ENCODE measurements around the gene RAB3IL1.

RAB3IL1 gene

GRCh38 chr11:61866231-61866957 is 51.0 kb downstream of the RAB3IL1 start:
- no peak for DNase-seq (ENCODE audit: low read depth)

GRCh38 chr11:61864814-61865775 is 52.3 kb downstream of the RAB3IL1 start:
- no peak for DNase-seq (ENCODE audit: low read depth)

- DNase-seq (ENCODE audit: low read depth) = no peak
Observed at GRCh38 chr11:61863548-61864081, 53.8 kb downstream of the RAB3IL1 start.

- no peak for DNase-seq (ENCODE audit: low read depth)
Observed at GRCh38 chr11:61862714-61863547, 54.4 kb downstream of the RAB3IL1 start.

GRCh38 chr11:61861634-61862033 is 55.7 kb downstream of the RAB3IL1 start:
- no peak for DNase-seq (ENCODE audit: low read depth)

GRCh38 chr11:61860054-61860903 is 57.1 kb downstream of the RAB3IL1 start:
- DNase-seq (ENCODE audit: low read depth) = peak; percentile 44

GRCh38 chr11:61855939-61856680 is 61.3 kb downstream of the RAB3IL1 start:
- peak; percentile 45 for DNase-seq (ENCODE audit: low read depth)

- no peak for DNase-seq (ENCODE audit: low read depth)
Observed at GRCh38 chr11:61854966-61855714, 62.2 kb downstream of the RAB3IL1 start.

GRCh38 chr11:61854206-61854895 is 63.0 kb downstream of the RAB3IL1 start:
- DNase-seq (ENCODE audit: low read depth) = no peak

- no peak for DNase-seq (ENCODE audit: low read depth)
Observed at GRCh38 chr11:61853698-61854169, 63.6 kb downstream of the RAB3IL1 start.

GRCh38 chr11:61851900-61852295 is 65.5 kb downstream of the RAB3IL1 start:
- no peak for DNase-seq (ENCODE audit: low read depth)

GRCh38 chr11:61851113-61851899 is 66.1 kb downstream of the RAB3IL1 start:
- no peak for DNase-seq (ENCODE audit: low read depth)

GRCh38 chr11:61850687-61851086 is 66.7 kb downstream of the RAB3IL1 start:
- no peak for DNase-seq (ENCODE audit: low read depth)

GRCh38 chr11:61848631-61849030 is 68.7 kb downstream of the RAB3IL1 start:
- DNase-seq (ENCODE audit: low read depth) = no peak

- no peak for DNase-seq (ENCODE audit: low read depth)
Observed at GRCh38 chr11:61847914-61848581, 69.3 kb downstream of the RAB3IL1 start.
